AG04449 (cell line): ENCODE results near the gene KIF13A.

ENCODE experiments used
- CTCF ChIA-PET: fragments of 350-600 bp; formaldehyde crosslinking; extraction: SDS; loops from one replicate; lab custom pipeline; 2021; ENCODE audit warnings: antibody characterized with exemption; lab: Yijun Ruan, JAX
- POLR2A ChIA-PET: fragments of 400-600, 350-600 bp; formaldehyde crosslinking; extraction: SDS; loops from one replicate; lab custom pipeline; 2020; ENCODE audit warnings: antibody characterized with exemption, inconsistent platforms; lab: Yijun Ruan, JAX
- DNase-seq: peaks from one replicate; pipeline ENCODE4 v3.0.0-alpha.2; 2010; ENCODE audit warnings: low read depth, low spot score
- H3K4me3 ChIP-seq: 2 replicates; pipeline ENCODE4 v1.5.1; 2011; ENCODE audit warnings: low read depth, mild to moderate bottlenecking, control low read depth, low read length
- TF ChIP-seq, protein P1 (sequence below): IDR thresholded peaks from one replicate; pipeline ENCODE4 v1.5.1; 2011; ENCODE audit warnings: mild to moderate bottlenecking, moderate library complexity, low read length, control low read depth, inconsistent platforms; ENCODE audit not compliant: insufficient read depth; ENCODE audit errors: missing control alignments

Gene KIF13A

GRCh38 chr6:17842014-17842776 is 145.2 kb downstream of the KIF13A start:
- POLR2A ChIA-PET: no interaction called here
- TF ChIP-seq, protein P1, sequence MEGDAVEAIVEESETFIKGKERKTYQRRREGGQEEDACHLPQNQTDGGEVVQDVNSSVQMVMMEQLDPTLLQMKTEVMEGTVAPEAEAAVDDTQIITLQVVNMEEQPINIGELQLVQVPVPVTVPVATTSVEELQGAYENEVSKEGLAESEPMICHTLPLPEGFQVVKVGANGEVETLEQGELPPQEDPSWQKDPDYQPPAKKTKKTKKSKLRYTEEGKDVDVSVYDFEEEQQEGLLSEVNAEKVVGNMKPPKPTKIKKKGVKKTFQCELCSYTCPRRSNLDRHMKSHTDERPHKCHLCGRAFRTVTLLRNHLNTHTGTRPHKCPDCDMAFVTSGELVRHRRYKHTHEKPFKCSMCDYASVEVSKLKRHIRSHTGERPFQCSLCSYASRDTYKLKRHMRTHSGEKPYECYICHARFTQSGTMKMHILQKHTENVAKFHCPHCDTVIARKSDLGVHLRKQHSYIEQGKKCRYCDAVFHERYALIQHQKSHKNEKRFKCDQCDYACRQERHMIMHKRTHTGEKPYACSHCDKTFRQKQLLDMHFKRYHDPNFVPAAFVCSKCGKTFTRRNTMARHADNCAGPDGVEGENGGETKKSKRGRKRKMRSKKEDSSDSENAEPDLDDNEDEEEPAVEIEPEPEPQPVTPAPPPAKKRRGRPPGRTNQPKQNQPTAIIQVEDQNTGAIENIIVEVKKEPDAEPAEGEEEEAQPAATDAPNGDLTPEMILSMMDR: no peak

GRCh38 chr6:17839513-17840223 is 147.8 kb downstream of the KIF13A start:
- H3K4me3 ChIP-seq: no peak overlapping the region
- no peak for DNase-seq
- POLR2A ChIA-PET: no interaction called here
- TF ChIP-seq, protein P1: no peak
- CTCF ChIA-PET: interaction anchor here (0.9 to 2.3 kb wide), 2 partner anchors 22 to 283 kb away, joined by 4 to 6 read pairs; partner anchors contain the start of gene NHLRC1

More at GRCh38 chr6:17842014-17842776, 145.2 kb downstream of the KIF13A start:
- CTCF ChIA-PET: interaction anchor here (2.3 kb wide), 1 partner anchor 281 kb away, joined by 6 read pairs; the partner anchor contains the start of gene NHLRC1
- no peak for DNase-seq
- no peak overlapping the region for H3K4me3 ChIP-seq

DNA sequence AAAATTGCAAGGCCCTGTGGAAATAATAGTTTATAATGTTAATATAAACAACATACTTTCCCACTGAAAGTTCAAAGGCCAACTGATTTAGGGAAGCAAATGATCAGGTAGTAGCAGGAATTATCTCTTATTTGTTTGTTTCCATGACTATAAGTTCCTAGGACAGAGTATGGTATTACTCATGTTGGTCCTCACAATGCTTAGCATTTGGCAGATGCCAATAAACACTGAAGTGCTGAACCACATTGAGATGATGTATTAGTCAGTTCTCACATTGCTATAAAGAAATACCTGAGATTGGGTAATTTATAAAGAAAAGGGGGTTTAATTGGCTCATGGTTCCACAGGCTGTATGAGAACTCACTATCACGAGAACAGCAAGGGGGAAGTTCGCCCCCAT is 151.1 kb downstream of the KIF13A start:
- no peak for DNase-seq
- TF ChIP-seq, protein P1: no peak
- H3K4me3 ChIP-seq: no peak overlapping the region
- ChIA-PET POLR2A (no interaction called here), CTCF (no interaction called here)

- ChIA-PET POLR2A (no interaction called here), CTCF (no interaction called here)
- no peak for DNase-seq
- no peak overlapping the region for H3K4me3 ChIP-seq
- TF ChIP-seq, protein P1: no peak
Measured at GRCh38 chr6:17835784-17836183, 151.7 kb downstream of the KIF13A start.

DNA sequence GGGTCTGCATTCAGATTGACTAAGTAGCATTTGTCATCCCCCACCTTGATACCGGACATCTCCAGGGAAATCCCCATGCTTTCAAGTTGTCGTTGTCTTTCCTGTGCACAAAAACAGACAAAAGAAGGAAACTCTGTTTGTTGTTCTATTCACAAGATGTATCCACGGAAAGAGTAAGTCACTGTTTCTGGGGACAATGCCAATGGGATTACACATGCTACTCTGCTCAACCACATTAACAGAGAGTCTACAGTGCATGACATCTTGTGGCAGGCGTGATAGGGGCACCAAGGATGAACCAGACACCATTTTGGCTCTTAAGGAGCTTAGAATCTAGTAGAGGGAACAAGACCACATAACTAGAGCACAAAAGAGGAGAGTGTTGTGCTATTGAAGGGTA is 156.3 kb downstream of the KIF13A start:
- no peak for DNase-seq
- H3K4me3 ChIP-seq: no peak overlapping the region
- POLR2A ChIA-PET: no interaction called here
- TF ChIP-seq, protein P1: no peak
- CTCF ChIA-PET: interaction anchor here (0.8 to 1.7 kb wide), 2 partner anchors 11 to 26 kb away, joined by 4 to 5 read pairs; no protein-coding TSS in a partner anchor

DNA sequence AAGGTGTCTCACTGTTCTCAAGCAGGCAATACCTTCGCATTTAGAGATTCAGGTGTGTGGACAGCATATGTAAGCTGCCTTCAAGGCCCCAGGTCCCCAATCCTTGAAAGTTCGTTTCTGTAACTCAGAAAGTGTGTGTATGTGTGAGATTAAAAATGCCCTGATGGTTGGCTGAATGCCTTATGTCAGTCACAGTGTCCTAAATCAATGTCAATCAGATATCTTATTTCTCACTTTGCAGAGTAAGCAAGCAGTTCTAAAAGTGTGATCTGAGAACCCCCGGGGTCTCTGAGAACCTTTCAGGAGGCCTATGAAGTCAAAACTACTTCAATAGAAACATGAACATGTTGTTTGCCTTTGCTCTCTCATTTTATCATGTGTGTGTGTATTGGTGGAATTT is 157.5 kb downstream of the KIF13A start:
- CTCF ChIA-PET: interaction anchor here (1.7 kb wide), 1 partner anchor 9 kb away, joined by 5 read pairs; no protein-coding TSS in a partner anchor
- TF ChIP-seq, protein P1: no peak
- POLR2A ChIA-PET: no interaction called here
- no peak for DNase-seq
- no peak overlapping the region for H3K4me3 ChIP-seq
